Stimulated activated CD4-positive, alpha-beta T cell treated with anti-CD3 and anti-CD28 coated beads, Interleukin-15, amount 100 ng/mL, for 24 hours (primary cell): ENCODE measurements around the gene HOXD9.

Source experiments
- DNase-seq: peaks from one replicate; pipeline ENCODE4 v3.0.0-alpha.2; 2020

The HOXD9 gene

DNA sequence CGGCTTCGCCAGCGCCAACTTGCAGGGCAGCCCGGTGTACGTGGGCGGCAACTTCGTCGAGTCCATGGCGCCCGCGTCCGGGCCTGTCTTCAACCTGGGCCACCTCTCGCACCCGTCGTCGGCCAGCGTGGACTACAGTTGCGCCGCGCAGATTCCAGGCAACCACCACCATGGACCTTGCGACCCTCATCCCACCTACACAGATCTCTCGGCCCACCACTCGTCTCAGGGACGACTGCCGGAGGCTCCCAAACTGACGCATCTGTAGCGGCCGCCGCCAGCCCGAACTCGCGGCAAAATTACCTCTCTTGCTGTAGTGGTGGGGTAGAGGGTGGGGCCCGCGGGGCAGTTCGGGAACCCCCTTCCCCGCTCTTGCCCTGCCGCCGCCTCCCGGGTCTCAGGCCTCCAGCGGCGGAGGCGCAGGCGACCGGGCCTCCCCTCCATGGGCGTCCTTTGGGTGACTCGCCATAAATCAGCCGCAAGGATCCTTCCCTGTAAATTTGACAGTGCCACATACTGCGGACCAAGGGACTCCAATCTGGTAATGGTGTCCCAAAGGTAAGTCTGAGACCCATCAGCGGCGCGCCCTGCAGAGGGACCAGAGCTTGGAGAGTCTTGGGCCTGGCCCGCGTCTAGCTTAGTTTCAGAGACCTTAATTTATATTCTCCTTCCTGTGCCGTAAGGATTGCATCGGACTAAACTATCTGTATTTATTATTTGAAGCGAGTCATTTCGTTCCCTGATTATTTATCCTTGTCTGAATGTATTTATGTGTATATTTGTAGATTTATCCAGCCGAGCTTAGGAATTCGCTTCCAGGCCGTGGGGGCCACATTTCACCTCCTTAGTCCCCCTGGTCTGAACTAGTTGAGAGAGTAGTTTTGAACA, 49.7 kb downstream of the HOXD9 start:
- DNase-seq = no peak

DNA sequence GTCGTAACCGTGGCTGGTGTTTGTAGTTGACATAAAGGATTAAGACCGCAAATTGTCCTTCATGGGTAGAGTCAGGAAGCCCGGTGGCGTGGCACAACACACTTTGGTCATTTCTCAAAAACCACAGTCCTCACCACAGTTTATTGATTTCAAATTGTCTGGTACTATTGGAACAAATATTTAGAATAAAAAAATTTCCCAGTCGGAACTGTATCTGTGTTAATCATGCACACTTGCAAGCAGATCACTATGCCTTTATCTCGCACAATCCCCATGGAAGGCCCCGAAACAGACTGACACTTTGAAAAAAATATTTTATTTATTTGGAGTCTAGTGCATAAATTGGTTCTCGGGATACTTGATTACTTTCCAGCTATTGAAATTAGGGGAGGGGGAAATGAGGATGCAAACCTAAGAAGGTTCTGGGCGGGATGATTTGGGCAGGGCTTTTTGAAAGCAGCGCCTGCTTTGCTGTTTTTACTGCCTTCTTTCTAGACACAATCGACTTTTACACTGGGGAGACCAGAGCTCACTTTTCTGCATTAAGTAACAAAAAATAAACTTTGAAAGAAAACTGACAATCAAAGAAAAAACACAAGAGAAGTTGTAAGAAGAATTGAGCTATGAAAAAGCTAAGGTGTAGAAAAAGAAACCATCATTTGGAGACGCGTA, 50.5 kb downstream of the HOXD9 start:
- no peak for DNase-seq

DNA sequence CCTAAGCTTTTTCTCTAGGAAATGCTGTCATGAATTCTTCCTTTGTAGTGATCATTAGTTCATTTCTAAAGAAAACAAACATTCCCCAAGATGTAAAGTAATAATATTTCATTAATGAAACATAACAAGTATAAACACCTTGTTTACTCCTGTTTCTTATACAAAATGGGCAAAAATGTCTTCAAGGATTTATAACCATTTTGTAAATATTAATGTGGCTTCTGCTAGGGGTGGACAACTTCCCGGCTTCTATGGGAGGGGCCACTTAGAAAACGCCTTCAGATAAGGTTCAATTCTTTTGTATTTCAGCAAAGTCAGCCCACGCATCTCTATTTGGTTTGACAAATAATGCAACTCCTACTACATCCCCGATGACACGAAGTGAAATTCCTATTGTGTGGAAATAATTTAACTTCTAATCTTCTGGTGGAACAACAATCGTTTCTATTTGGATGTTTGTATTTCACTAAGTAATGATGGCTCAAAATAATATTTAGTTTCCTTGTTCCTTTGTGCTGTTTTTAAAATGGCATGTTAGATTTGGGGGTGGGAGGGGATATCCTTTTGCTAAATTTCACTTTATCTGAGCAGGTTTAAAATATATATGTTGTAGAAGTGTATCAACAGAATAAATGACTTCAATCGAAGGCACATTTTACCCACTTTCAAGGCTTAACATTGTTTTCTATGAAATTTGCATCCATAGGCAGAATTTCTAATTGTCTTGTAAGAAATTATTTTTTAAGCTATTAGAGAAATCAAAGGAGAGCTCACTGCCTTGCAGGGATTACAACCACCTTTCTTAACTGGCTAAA, 51.3 kb downstream of the HOXD9 start:
- DNase-seq = no peak

DNA sequence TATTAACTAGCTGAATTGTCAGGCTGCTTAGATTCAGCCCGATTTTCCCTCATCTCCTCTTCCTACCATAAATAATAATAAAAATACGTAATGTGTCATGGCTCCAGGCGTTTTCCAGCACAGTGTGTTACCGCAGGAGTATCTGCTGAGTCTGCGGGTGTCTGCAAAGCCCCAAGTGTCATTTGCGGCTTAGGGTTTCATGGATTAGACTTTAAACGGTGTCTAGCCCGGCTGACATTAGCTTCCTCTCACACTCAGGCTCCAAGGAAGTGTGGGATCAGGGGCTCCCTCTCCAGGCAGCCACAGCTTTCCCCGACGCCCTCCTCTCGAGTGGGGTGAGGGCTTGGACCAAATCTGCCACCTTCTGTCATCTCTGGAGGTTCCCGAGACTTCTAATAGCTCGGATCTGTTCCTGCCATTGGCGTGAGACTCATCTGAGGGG, 51.9 kb downstream of the HOXD9 start:
- no peak for DNase-seq
